ENCODE data around the gene NSL1. TPM values are rescaled to one million over a fixed set of nuclear protein-coding genes. Genes with fewer than 3 reads are reported as not detected.

The NSL1 gene
- total and polyA plus RNA-seq, 9 of the 15 experiments (the other 6 are each of a cell fraction or from before 2014, with no cell fraction given) = 53.5 to 108 (median 59.1) TPM

DNA sequence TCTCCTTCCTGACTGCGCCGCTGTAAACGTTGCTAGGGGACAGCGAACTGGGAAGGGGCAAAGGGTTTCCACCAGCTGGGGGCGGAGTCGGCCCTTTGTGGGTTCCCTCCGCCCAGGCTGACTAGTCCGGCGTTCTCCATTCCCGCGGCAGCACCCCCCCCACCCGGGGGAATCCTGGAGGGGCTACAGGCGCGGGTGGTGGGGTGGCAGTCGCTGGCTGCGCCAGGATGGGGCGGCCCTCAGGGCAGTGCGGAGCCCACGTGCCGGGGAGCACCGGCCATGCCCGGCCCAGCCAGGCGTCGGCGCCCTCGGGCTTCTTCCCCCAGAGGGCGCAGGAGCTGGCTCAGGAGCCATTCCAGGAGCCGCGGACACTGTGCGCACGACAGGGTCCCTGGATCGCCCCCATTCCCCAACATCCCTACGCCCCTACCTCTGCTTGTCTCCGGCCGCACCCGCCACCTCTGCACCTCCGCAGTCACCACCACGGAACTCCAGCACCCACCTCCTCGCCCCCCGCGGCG lies 92.4 kb downstream of the NSL1 start (continued):
- TF ChIP-seq, protein P1, sequence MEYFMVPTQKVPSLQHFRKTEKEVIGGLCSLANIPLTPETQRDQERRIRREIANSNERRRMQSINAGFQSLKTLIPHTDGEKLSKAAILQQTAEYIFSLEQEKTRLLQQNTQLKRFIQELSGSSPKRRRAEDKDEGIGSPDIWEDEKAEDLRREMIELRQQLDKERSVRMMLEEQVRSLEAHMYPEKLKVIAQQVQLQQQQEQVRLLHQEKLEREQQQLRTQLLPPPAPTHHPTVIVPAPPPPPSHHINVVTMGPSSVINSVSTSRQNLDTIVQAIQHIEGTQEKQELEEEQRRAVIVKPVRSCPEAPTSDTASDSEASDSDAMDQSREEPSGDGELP (CRISPR knock-in tag; IDR thresholded peaks at IDR 0.05; ENCODE audit: borderline replicate concordance) = peak; percentile 87
- TF ChIP-seq MCM5 (IDR thresholded peaks at IDR 0.05; ENCODE audit: low read depth) (no peak), NFYB (IDR thresholded peaks at IDR 0.05; ENCODE audit: extremely low read depth, insufficient read length) (no peak), ZNF217 (CRISPR knock-in tag; IDR thresholded peaks at IDR 0.05) (peak; percentile 68; the same call in 1 of the 2 replicates), XRCC3 (IDR thresholded peaks at IDR 0.05) (no peak), DIDO1 (tag; IDR thresholded peaks at IDR 0.05; ENCODE audit: low read depth) (no peak), SAFB (IDR thresholded peaks at IDR 0.05; ENCODE audit: borderline replicate concordance, low read depth, low read length) (no peak), FOXP1 (CRISPR knock-in tag; IDR thresholded peaks at IDR 0.05) (peak; percentile 97), MAZ (CRISPR knock-in tag; conservative IDR thresholded peaks at IDR 0.05 in 1 of 2, IDR thresholded peaks at IDR 0.05 in 1 of 2) (peak; percentile 86 to 90), PCBP2 (IDR thresholded peaks at IDR 0.05; ENCODE audit: low read depth, low read length, poor library complexity, severe bottlenecking) (peak; percentile 11), NR2C2 (CRISPR knock-in tag; IDR thresholded peaks at IDR 0.05) (peak; percentile 61; the same call in 1 of the 2 replicates), NR2C2 (tag; IDR thresholded peaks at IDR 0.05) (no peak), SUPT5H (IDR thresholded peaks at IDR 0.05) (no peak)
- TF ChIP-seq, protein P2, sequence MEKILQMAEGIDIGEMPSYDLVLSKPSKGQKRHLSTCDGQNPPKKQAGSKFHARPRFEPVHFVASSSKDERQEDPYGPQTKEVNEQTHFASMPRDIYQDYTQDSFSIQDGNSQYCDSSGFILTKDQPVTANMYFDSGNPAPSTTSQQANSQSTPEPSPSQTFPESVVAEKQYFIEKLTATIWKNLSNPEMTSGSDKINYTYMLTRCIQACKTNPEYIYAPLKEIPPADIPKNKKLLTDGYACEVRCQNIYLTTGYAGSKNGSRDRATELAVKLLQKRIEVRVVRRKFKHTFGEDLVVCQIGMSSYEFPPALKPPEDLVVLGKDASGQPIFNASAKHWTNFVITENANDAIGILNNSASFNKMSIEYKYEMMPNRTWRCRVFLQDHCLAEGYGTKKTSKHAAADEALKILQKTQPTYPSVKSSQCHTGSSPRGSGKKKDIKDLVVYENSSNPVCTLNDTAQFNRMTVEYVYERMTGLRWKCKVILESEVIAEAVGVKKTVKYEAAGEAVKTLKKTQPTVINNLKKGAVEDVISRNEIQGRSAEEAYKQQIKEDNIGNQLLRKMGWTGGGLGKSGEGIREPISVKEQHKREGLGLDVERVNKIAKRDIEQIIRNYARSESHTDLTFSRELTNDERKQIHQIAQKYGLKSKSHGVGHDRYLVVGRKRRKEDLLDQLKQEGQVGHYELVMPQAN (IDR thresholded peaks at IDR 0.05; ENCODE audit: borderline replicate concordance) = peak; percentile 80; the same call in 1 of the 2 replicates
- TF ChIP-seq, protein P3, sequence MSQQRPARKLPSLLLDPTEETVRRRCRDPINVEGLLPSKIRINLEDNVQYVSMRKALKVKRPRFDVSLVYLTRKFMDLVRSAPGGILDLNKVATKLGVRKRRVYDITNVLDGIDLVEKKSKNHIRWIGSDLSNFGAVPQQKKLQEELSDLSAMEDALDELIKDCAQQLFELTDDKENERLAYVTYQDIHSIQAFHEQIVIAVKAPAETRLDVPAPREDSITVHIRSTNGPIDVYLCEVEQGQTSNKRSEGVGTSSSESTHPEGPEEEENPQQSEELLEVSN (IDR thresholded peaks at IDR 0.05; ENCODE audit: borderline replicate concordance in 1 of 2, extremely low read depth in 1 of 2, insufficient read depth in 1 of 2, insufficient read length in 1 of 2, low read depth in 1 of 2, low read length in 1 of 2, poor library complexity in 1 of 2, severe bottlenecking in 1 of 2) = peak; percentile 87 to 96
- TF ChIP-seq, protein P4, sequence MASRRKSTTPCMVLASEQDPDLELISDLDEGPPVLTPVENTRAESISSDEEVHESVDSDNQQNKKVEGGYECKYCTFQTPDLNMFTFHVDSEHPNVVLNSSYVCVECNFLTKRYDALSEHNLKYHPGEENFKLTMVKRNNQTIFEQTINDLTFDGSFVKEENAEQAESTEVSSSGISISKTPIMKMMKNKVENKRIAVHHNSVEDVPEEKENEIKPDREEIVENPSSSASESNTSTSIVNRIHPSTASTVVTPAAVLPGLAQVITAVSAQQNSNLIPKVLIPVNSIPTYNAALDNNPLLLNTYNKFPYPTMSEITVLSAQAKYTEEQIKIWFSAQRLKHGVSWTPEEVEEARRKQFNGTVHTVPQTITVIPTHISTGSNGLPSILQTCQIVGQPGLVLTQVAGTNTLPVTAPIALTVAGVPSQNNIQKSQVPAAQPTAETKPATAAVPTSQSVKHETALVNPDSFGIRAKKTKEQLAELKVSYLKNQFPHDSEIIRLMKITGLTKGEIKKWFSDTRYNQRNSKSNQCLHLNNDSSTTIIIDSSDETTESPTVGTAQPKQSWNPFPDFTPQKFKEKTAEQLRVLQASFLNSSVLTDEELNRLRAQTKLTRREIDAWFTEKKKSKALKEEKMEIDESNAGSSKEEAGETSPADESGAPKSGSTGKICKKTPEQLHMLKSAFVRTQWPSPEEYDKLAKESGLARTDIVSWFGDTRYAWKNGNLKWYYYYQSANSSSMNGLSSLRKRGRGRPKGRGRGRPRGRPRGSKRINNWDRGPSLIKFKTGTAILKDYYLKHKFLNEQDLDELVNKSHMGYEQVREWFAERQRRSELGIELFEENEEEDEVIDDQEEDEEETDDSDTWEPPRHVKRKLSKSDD (conservative IDR thresholded peaks at IDR 0.05; ENCODE audit: low read length) = no peak
- TF ChIP-seq, protein P5, sequence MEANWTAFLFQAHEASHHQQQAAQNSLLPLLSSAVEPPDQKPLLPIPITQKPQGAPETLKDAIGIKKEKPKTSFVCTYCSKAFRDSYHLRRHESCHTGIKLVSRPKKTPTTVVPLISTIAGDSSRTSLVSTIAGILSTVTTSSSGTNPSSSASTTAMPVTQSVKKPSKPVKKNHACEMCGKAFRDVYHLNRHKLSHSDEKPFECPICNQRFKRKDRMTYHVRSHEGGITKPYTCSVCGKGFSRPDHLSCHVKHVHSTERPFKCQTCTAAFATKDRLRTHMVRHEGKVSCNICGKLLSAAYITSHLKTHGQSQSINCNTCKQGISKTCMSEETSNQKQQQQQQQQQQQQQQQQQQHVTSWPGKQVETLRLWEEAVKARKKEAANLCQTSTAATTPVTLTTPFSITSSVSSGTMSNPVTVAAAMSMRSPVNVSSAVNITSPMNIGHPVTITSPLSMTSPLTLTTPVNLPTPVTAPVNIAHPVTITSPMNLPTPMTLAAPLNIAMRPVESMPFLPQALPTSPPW (CRISPR knock-in tag; IDR thresholded peaks at IDR 0.05) = peak; percentile 19; the same call in 1 of the 2 replicates

Data from K562 (cell line).